ENCODE data around the gene MRPL55. TPM values are rescaled to one million over a fixed set of nuclear protein-coding genes. Genes with fewer than 3 reads are reported as not detected.

Gene MRPL55
- total RNA-seq, 1 donor from 2014 or later = 33.4 TPM

- no peak for FAIRE-seq
- no peak for DNase-seq (ENCODE audit: low spot score in 2 of 2)
These were observed 19.3 kb downstream of the MRPL55 start for GRCh38 chr1:228089519-228090380.

GRCh38 chr1:228088586-228089498 lies 20.3 kb downstream of the MRPL55 start:
- FAIRE-seq (no peak), DNase-seq (ENCODE audit: low spot score in 2 of 2) (no peak)

- peak in 1 of 2 donors; percentile 55 for DNase-seq (ENCODE audit: low spot score in 2 of 2)
- no peak for FAIRE-seq
These were observed 21.3 kb downstream of the MRPL55 start for GRCh38 chr1:228087771-228088251.

GRCh38 chr1:228085287-228085951 lies 23.7 kb downstream of the MRPL55 start:
- FAIRE-seq (no peak), DNase-seq (ENCODE audit: low spot score in 2 of 2) (no peak)

- FAIRE-seq (no peak), DNase-seq (ENCODE audit: low spot score in 2 of 2) (no peak)
These were observed 24.3 kb downstream of the MRPL55 start for GRCh38 chr1:228084797-228085196.

GRCh38 chr1:228084325-228084724 lies 24.8 kb downstream of the MRPL55 start:
- no peak for FAIRE-seq
- no peak for DNase-seq (ENCODE audit: low spot score in 2 of 2)

- FAIRE-seq = no peak
These were observed 25.2 kb downstream of the MRPL55 start for GRCh38 chr1:228083871-228084278.

GRCh38 chr1:228082918-228083870 lies 25.9 kb downstream of the MRPL55 start:
- DNase-seq (ENCODE audit: low spot score in 2 of 2) (peak; percentile 67 to 77), FAIRE-seq (no peak)

More at GRCh38 chr1:228083871-228084278, 25.2 kb downstream of the MRPL55 start:
- no peak for DNase-seq (ENCODE audit: low spot score in 2 of 2)

GRCh38 chr1:228082214-228082917 lies 26.7 kb downstream of the MRPL55 start, which contains the start of gene ARF1:
TSS of gene ARF1 (plus strand) at chr1:228082708. CDS start at chr1:228097115, 14,407 bp downstream.
- FAIRE-seq = no peak
- peak; percentile 99 for DNase-seq (ENCODE audit: low spot score in 2 of 2)

GRCh38 chr1:228081578-228082213 lies 27.4 kb downstream of the MRPL55 start:
- DNase-seq (ENCODE audit: low spot score in 2 of 2) (no peak), FAIRE-seq (no peak)

GRCh38 chr1:228081144-228081543 lies 28.0 kb downstream of the MRPL55 start:
- DNase-seq (ENCODE audit: low spot score in 2 of 2) (no peak), FAIRE-seq (no peak)

GRCh38 chr1:228079601-228080263 lies 29.4 kb downstream of the MRPL55 start:
- DNase-seq (ENCODE audit: low spot score in 2 of 2) (no peak), FAIRE-seq (no peak)

GRCh38 chr1:228079013-228079412 lies 30.1 kb downstream of the MRPL55 start:
- no peak for FAIRE-seq
- no peak for DNase-seq (ENCODE audit: low spot score in 2 of 2)

- DNase-seq (ENCODE audit: low spot score in 2 of 2) = no peak
- FAIRE-seq = no peak
These were observed 31.4 kb downstream of the MRPL55 start for GRCh38 chr1:228077565-228078330.

- DNase-seq (ENCODE audit: low spot score in 2 of 2) (no peak), FAIRE-seq (no peak)
These were observed 32.2 kb downstream of the MRPL55 start for GRCh38 chr1:228076796-228077430.

GRCh38 chr1:228075801-228076271 lies 33.3 kb downstream of the MRPL55 start:
- no peak for FAIRE-seq
- DNase-seq (ENCODE audit: low spot score in 2 of 2) = no peak
